GM18861 (cell line): ENCODE measurements around the gene MRFAP1L1.
"Not testable (repeated sequence)": the region's sequence is repeated elsewhere in the genome, so short reads cannot be mapped to it uniquely, and the experiment has no call there.

Experiments
- ATAC-seq: cut with Tn5 transposase; IDR thresholded peaks from one replicate; pipeline ENCODE4 v1.9.1; 2021; ENCODE audit not compliant: unreplicated experiment

The MRFAP1L1 gene

DNA sequence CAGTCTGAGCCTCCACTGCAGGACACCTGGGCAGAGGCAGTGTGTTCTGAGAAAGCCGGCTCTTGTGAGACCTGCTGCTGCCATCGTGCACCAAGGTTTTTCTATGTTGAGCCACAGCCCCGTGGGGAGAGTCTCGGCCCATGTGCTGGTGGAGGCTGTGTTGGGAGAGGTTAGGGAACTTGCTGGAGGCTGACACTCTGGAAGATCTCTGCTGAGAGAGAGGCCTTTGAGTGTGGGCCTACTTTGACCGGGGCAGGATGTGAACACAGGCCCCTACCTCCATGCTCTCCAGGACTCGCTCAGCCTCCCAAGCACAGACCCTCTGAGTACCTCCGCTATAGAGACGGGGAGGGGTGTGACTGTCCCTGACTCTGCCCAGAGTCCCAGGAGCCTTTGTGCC lies 17.3 kb downstream of the MRFAP1L1 start:
- ATAC-seq: no peak

DNA sequence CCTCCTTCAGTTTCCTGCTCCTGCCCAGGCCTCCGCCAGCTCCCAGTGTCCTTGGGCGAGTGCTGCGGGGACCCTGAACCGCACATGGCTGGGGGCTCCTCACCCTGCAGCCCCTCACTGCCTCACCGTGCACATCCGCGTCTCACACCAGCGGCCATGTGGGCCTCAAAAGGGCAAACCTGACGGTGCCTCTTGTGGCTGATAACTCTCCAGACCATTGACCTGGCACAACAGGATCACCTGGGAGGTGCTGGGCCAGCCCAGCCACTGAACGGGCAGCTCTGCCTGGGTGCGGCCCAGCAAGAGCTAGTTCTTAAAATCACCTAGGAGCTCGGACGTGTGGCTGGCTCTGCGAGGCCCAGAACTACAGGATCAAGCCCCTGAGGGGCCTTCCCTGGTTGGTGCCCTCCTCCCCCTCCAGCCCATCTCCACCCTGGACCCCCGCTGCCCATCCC lies 20.1 kb downstream of the MRFAP1L1 start:
- ATAC-seq: no peak

DNA sequence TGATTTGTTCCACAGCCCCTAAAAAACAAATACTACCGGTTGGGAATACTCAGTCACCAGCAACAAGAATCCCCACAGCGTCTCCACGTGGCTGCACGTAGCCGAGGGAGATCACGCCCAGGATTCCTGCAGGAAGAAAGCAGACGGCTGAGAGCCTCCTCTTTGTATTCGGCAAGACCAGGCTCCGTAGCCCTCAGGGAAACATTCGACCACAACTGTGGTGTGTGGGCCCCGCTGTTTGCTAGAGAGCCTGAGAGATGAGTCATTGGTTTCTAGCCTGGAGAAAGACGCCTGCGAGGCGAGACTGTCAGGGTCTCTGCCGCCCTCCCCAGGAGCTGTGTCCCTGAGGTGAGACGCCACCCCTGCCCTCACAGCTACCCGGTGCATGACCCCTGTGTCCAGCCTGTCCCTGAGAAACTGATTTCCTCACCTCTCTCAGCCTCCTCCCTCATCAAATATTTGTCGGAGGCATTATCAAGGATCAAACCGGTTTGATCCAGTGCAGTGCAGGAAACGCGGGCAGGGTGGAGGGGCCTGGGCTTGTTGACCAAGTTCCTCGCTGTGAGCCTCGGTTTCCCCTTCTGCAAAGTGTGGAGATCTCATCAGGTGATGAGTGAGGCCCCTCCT lies 20.7 kb downstream of the MRFAP1L1 start:
- ATAC-seq: peak; percentile 64

DNA sequence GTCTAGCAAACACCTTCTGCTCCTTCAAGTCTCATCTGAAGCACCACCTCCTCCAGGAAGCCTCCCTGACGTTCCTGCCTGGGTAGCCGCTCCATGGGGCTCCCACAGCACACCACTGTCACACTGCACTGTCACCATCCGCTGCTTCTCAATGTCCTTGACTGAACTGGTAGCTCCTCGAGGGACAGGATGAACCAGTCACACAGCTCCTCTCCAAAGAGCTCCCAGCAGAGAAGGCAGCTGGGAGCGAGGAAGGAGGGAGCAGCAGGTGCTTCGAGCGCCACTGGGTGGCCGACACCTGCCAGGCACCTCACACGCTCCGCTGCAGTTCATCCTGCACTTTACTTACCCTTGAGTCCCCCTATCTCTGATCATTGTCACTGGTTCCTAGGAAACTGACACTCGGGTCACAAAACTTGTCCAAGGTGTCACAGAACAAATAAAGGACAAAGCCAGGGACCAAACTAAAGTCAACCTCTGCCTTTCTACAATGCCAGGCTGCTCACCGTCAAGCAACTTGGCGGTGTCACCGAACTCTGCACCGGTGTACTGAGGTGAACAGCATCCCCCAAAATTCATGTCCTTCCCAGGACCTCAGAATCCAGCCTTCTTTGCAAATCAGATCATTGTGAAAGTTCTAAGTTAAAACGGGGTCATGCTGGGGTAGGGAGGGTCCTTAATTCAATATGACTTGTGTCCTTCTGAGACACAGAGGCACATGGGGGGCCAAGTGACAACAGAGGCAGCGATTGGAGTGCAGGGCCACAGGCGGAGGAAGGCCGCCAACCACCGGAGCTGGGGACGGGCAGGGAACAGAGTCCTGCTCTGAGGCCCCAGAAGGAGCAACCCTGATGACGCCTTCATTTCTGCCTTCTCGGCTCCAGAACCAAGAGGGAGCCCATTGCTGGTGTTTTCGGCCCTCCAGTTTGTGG lies 21.5 kb downstream of the MRFAP1L1 start:
- no peak for ATAC-seq

DNA sequence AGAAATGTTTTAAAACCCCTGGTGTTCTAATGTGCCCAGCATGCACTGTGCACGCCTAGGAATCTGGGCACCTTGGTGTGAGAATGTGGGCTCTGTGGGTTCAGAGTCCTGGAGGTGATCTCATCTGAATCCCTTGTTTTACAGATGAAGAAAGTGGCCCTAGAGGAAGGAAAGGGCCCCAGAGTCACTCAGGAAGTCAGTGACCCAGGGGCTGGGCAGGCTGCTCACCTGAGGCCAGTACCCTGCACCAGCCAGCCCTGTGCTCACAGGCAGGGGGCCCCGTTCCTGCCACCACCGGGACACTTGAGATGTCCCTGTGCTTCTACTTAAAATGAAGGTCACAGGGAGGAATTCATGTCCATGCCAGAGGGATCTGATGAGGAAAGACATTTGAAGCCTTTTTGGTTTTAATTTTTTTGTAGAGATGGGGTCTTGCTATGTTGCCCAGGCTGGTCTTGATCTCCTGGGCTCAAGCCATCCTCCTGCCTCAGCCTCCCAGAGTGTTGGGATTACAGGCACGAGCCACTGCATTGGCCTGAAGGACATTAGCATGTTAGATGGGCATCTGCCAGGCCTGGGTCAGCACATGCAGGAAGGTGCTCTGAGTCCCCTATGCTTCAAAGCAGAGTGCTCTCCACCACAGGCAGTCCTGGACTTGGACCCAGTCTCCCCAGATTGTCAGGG lies 23.4 kb downstream of the MRFAP1L1 start:
- no peak for ATAC-seq

DNA sequence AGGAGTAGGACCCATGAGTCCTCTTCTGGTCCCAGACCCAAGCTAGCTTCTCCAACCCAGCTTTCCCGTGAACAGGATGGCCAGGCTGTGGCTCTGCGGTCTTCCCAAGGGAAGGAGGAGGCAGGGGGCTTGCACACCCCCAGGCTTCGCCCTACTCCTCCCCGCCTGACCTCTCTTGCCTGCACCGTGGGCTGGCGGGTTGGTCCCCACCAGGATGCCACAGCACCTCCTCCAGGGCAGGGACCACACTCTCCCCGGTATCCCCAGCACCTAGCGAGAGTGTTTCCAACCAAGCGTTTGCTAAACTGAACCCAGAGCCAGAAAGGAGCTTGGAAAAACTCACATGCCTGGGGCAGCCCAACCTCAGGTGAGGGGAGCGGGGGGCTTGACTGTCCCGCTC lies 25.0 kb downstream of the MRFAP1L1 start:
- no peak for ATAC-seq

DNA sequence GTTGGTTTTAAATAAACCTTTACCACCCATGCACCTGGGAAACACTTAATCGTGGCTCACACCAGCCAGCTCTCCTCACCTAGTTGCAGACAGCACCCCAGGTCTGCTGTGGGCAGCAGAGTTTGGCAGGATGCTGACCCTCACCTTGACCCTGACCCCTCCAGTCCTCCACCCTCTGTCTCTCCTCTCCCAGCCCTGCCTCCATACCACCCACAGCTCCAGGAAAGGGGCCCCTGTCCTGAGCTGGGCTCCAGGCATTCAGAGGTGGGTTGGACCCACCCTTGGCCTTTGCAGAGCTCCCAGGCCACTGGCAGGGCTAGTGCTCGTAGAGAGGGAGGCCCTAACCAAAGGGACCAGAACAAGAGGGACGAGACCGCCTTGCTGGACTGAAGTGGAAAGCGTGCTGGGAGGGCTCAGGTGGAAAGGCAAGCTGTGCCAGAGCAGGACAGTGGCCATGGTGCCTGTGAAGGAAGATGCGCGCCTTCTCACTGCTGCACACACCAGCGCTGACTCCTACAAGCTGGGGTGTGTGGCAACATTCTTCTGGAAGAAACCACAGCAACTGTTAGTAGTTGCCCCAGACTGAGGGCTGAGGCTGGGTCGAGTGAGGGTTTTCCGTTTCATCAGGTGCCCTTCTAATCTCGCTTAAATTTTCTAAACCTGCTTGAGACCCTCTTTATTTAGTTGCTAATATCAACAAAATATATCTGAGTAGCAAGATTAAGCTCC lies 26.6 kb downstream of the MRFAP1L1 start:
- ATAC-seq: no peak

DNA sequence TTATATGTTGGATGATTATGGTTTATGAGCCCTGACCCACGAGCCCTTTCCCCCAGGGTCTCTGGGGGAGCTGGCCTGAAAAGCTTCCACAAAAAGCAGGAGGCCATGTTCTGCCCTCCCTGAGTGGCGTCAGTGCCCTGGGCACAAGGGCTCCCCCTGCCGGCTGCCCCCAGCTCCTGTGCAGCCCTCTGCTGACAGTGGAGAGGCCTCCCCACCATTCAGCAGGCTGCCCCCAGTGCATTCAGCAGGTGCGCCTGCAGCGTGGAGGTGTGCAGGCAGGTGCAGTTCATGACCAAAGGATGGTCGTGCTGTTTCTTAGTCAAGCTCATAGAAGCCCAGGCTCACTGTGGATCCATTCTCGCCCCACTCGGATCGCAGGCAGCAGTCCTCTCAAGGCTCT lies 28.5 kb downstream of the MRFAP1L1 start:
- ATAC-seq: no peak

DNA sequence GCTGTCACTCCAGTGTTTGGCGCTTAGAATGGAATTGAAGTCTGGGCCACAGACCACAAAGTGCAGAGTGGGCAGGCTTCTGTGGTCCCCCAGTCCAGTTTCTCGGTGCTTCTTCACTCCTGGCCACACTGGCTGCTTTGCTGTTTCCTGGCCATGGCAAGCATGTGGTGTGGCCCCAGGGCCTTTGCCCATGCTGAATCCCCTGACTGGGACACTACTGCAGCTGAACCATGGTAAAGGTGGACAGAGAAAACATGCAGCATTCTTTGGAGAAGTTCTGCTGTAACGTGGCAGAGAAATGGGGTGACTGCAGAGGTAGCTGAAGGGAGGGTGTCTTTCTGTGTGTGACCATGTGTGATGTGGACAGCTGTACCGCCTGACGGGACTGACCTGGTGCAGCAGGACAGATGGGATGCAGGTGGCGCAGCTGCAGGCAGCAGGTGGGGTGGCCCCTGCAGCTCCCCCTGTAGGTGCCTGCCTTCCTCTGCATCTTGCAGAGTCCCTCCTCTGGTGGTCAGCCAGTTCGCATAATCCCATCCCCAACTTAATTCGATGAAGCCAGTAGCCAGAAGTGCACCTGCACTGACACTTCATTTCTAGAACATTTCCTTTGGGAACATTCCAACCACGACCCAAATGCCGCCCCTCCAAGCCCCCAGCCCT lies 29.2 kb downstream of the MRFAP1L1 start:
- no peak for ATAC-seq

DNA sequence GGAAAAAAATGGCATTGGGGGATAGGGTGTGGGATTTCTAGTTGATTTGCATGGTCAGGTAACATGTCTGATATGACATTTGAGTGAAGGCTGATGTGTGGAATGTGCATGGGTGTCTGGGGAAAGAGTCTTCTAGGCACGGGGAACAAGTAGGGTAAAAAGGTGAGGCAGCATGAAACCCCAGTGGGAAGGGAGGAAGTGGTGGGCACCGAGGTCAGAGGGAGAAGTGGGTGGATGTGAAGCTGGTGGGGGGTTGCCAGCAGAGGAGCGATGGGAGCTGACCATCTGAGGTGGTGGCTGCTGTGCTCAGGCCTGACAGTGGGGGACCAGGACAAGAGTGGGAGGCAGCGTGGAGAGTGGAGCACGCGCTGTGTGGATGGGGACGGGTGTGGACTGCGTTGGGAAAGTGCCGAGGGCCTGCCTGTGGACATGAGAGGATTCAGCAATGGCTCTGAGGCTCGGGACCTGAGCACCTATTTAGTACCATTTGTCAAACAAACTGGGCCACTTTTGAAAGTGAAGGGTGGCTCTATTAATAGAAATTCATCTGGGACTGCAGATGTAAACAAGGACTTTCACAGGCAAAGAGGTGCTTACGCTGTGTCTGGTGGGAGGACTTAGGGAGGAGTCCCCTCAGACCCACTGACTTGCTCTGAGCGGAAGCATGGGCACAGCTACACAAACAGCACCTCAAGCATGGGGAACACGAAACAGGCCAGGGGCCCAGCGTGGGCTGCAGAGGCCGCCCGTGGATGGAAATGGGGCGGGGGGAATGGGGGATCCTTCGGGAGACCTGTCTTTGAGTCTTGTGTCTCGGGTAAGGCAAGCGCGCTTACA lies 32.7 kb downstream of the MRFAP1L1 start:
- ATAC-seq: no peak

DNA sequence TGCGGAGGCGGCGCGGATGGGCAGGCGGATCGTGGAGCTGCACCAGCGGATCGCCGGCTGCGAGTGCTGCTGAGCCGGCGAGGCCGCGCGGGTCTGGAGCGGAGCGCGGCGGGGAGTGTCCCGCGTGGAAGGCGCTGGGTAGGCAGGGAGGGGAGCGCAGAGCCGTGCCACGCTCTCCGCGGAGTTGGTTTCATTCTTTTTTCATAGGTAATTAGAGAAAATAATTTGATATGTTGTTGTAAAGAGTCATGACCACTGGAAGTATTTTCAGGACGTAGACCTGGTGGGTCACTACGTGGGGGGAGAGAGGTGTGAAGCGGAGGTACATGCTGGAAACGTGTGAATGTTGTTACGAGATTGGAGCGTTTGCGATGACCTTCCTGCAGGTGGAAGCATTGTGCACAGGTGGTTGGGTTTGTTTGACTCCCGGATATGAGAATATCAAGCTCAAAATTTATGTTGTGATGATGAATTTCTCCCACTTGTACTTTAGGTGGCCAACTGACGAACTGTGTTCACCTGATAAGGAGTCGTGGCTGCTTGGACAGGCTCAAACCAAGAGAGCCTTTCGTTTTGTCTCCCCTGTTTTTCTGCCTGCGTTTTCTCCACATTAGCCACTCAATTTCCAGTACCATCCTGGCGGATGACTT lies 35.0 kb downstream of the MRFAP1L1 start:
- peak; percentile 21 for ATAC-seq

DNA sequence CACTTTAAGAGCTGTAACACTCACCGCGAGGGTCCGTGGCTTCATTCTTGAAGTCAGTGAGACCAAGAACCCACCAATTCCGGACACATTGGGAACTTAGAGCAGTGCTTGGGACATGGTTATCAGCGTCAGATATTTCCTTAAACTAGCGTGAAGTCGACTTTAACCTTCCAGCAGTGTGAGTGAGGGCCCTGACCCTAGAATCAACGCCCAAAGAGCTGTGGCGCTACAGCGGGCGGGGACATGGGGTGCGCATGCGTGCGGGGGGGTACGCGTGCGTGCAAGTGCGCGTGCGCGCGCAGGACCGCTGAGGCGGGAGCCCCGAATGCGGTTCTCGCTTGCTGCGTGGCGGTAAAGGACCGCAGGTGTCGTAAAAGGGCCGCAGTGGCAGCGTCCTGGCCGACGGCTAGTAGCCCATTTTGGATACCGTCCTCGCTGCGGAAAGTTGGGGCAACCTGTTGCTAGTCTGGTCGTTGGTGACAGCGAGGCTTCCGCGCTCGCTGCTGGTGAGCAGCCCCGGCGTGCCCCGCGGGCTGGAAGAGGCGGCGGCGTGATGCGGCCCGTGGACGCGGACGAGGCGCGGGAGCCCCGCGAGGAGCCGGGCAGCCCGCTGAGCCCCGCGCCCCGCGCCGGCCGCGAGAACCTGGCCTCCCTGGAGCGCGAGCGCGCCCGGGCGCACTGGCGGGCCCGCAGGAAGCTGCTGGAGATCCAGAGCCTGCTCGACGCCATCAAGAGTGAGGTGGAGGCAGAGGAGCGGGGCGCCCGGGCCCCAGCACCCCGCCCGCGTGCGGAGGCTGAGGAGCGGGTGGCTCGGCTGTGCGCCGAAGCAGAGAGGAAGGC lies 35.8 kb downstream of the MRFAP1L1 start:
- ATAC-seq: peak; percentile 77

DNA sequence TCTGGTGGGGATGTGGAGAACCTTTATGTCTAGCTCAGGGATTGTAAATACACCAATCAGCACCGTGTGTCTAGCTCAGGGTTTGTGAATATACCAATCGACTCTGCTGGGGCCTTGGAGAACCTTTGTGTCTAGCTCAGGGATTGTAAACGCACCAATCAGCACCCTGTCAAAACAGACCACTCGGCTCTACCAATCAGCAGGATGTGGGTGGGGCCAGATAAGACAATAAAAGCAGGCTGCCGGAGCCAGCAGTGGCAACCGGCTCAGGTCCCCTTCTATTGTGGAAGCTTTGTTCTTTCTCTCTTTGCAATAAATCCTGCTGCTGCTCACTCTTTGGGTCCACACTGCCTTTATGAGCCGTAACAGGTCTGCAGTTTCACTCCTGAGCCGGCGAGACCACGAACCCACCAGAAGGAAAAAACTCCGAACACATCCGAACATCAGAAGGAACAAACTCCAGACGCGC lies 36.4 kb downstream of the MRFAP1L1 start:
- ATAC-seq: not testable (repeated sequence)

DNA sequence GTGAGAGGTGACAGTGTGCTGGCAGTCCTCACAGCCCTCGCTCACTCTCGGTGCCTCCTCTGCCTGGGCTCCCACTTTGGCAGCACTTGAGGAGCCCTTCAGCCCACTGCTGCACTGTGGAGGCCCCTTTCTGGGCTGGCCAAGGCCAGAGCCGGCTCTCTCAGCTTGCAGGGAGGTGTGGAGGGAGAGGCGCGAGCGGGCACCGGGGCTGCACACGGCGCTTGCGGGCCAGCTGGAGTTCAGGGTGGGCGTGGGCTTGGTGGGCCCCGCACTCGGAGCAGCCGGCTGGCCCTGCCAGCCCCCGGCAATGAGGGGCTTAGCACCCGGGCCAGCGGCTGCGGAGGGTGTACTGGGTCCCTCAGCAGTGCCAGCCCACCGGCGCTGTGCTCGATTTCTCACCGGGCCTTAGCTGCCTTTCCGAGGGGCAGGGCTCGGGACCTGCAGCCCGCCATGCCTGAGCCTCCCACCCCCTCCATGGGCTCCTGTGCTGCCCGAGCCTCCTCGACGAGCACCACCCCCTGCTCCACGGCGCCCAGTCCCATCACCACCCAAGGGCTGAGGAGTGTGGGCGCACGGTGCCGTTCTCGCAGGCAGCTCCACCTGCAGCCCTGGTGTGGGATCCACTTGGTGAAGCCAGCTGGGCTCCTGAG lies 37.0 kb downstream of the MRFAP1L1 start:
- not testable (repeated sequence) for ATAC-seq

DNA sequence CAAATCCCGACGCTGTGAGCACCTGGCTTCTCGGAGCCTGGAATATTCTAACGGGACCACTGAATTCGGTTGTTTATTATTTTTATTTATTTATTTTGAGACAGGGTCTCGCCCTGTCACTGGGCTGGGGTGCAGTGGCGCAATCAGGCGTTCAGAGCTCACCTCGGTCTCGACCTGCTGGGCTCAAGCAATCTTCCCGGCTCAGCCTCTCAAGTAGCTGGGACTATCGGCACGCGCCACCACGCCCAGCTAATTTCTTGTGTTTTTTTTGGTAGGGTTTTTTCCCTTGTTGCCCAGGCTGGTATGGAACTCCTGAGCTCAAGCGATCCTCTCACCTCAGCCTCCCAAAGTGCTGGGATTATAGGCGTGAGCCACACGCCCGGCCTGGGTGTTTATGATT lies 37.5 kb downstream of the MRFAP1L1 start:
- ATAC-seq: no peak

DNA sequence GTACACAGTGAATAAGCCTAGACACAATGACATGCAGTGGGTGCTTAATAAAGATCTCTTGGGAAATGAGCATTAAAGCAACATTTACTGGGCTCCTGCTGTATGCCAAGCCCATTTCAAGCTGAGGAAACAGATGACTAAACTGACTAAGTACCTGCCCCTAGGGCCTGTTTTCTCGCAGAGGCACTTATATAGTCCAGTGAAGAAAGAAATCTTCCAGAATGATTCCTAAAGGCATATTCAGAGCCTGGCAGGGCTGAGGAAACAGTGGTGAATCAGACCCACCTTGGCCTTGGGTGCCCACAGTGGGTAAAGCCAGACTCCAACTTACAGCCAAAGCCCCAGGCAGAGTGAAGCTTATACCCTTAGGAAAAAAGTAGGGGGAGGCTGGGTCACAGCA lies 38.0 kb downstream of the MRFAP1L1 start:
- ATAC-seq: no peak

DNA sequence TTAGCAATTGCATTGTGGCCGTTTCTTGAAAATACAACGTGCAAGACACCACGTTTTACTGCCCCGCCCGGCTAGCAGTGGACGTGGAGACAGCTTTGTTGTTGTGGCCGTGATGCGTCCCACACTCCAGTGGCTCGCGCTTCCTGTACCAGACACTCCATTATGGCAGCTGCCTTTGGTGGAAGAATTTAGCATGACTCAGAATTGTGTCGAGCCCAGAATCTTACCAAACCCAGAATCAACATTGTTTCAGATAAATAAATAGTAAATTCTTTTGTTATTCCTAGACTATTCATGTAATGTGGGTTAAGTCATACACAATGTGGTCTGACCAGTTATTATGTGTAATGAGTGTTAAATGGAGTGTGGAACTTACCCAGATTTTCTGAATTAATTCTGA lies 41.3 kb downstream of the MRFAP1L1 start:
- no peak for ATAC-seq

DNA sequence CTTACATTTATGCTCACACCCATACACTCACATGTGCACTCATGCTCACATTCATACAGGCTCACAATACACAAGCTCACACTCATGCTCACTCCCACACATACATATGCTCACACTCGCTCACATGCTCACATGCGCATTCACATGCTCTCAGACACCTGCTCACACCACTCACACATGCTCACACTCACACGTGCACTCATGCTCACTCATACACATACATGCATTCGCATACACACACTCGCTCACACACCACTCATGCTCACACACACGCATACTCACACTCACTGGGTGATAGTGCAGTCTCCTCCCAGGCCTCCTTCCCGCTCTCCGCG lies 44.4 kb downstream of the MRFAP1L1 start:
- ATAC-seq: no peak
